Esophagus squamous epithelium (tissue), 4 donors: ENCODE results near the gene PHC3.

Experiments
- POLR2A ChIP-seq, 4 donors: fragments of 450-650 bp; IDR thresholded peaks; one replicate each; pipeline ENCODE4 v1.6.1; 2017; ENCODE audit warnings: antibody characterized with exemption in 4 of 4, mild to moderate bottlenecking in 4 of 4, moderate library complexity in 3 of 4
- TF ChIP-seq, protein P1 (sequence below), 6 experiments: fragments of 450-650 bp in 4 of 6; fragments of 200-600 bp in 2 of 6; sonication (generic) in 2 of 6; IDR thresholded peaks; one replicate each; pipeline ENCODE4 v1.5.1; 2016 to 2019; ENCODE audit warnings: antibody characterized with exemption in 6 of 6, mild to moderate bottlenecking in 4 of 6, moderate library complexity in 4 of 6

DNA sequence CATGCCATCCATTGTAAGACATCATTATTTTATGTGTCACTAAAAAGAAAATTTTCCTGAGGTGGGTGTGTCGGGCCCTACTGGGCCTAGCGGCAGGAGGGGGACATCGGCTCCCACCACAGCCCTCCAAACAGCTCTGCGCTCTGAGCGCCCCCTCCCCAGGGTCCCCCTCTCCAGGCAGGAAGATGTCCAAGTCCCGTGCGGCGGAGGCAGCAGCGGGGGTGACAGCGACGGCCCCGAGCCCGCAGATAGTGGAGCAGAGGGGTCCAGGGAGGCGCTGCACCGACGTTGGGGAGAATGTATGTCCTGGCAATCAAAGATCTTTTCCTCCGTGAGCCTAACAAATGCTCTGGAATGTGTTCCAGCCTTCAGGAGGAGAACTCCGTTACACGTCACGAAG lies 119.5 kb downstream of the PHC3 start:
- TF ChIP-seq POLR2A (IDR thresholded peaks at IDR 0.05), result no peak
- TF ChIP-seq, protein P1, sequence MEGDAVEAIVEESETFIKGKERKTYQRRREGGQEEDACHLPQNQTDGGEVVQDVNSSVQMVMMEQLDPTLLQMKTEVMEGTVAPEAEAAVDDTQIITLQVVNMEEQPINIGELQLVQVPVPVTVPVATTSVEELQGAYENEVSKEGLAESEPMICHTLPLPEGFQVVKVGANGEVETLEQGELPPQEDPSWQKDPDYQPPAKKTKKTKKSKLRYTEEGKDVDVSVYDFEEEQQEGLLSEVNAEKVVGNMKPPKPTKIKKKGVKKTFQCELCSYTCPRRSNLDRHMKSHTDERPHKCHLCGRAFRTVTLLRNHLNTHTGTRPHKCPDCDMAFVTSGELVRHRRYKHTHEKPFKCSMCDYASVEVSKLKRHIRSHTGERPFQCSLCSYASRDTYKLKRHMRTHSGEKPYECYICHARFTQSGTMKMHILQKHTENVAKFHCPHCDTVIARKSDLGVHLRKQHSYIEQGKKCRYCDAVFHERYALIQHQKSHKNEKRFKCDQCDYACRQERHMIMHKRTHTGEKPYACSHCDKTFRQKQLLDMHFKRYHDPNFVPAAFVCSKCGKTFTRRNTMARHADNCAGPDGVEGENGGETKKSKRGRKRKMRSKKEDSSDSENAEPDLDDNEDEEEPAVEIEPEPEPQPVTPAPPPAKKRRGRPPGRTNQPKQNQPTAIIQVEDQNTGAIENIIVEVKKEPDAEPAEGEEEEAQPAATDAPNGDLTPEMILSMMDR (IDR thresholded peaks at IDR 0.05), result no peak
